Fibroblast of lung (primary cell): Measurements from ENCODE around the gene FBL. TPM values are rescaled to one million over a fixed set of nuclear protein-coding genes. Genes with fewer than 3 reads are reported as not detected.
"Not testable (repeated sequence)": the region's sequence is repeated elsewhere in the genome, so short reads cannot be mapped to it uniquely, and the experiment has no call there.

Experiments
- DNase-seq, 2 donors: peaks; one replicate each; pipeline versions ENCODE4 v3.0.0 to v3.0.0-alpha.2; 2010; ENCODE audit warnings: low read depth in 2 of 2
- H2AFZ ChIP-seq: 2 replicates; pipeline ENCODE4 v1.5.1; 2012; ENCODE audit warnings: low read length, control low read depth, inconsistent platforms
- H3K27ac ChIP-seq: 2 replicates; pipeline ENCODE4 v1.5.1; 2011; ENCODE audit warnings: low read length, control low read depth; ENCODE audit not compliant: insufficient read depth
- H3K27me3 ChIP-seq: 2 replicates; pipeline ENCODE4 v1.5.1; 2011; ENCODE audit warnings: mild to moderate bottlenecking, low read length; ENCODE audit not compliant: control insufficient read depth, insufficient read depth
- H3K36me3 ChIP-seq: 2 replicates; pipeline ENCODE4 v1.5.1; 2011; ENCODE audit warnings: low read length; ENCODE audit not compliant: control insufficient read depth, insufficient read depth
- H3K4me1 ChIP-seq: 2 replicates; pipeline ENCODE4 v1.5.1; 2011; ENCODE audit warnings: low read length; ENCODE audit not compliant: control insufficient read depth, insufficient read depth; ENCODE audit errors: extremely low read depth
- H3K4me2 ChIP-seq: 2 replicates; pipeline ENCODE4 v1.5.1; 2011; ENCODE audit warnings: low read length, control low read depth; ENCODE audit not compliant: insufficient read depth; ENCODE audit errors: extremely low read depth
- H3K4me3 ChIP-seq, 4 experiments: fragments of 200-600 bp in 1 of 4; sonication (generic) in 1 of 4; replicated peaks in 1 of 4; 2 replicates each; pipeline ENCODE4 v1.5.1; 2011 to 2016; ENCODE audit warnings: low read length in 4 of 4, low read depth in 3 of 4, mild to moderate bottlenecking in 3 of 4, control low read depth in 2 of 4, inconsistent platforms in 1 of 4, mixed read lengths in 1 of 4; ENCODE audit not compliant: insufficient read depth in 1 of 4; ENCODE audit errors: control extremely low read depth in 1 of 4
- H3K79me2 ChIP-seq: 2 replicates; pipeline ENCODE4 v1.5.1; 2012; ENCODE audit warnings: mild to moderate bottlenecking, low read length, inconsistent platforms; ENCODE audit not compliant: control insufficient read depth, insufficient read depth
- H3K9ac ChIP-seq: 2 replicates; pipeline ENCODE4 v1.5.1; 2011; ENCODE audit warnings: mild to moderate bottlenecking, low read length, control low read depth; ENCODE audit not compliant: insufficient read depth
- H3K9me3 ChIP-seq: 2 replicates; pipeline ENCODE4 v1.5.1; 2012; ENCODE audit warnings: low read depth, low read length; ENCODE audit not compliant: control insufficient read depth, insufficient read depth
- H4K20me1 ChIP-seq: 2 replicates; pipeline ENCODE4 v1.5.1; 2011; ENCODE audit warnings: low read length; ENCODE audit not compliant: control insufficient read depth, insufficient read depth; ENCODE audit errors: extremely low read depth
- EZH2 ChIP-seq: IDR thresholded peaks from 2 replicates; pipeline ENCODE4 v1.5.1; 2012; ENCODE audit warnings: low read length, control low read depth, mild to moderate bottlenecking; ENCODE audit errors: missing control alignments
- polyA plus RNA-seq, 2 donors: library from polyadenylated mRNA; depleted of rRNA in 1 of 2; stranded (reverse) in 1 of 2; unstranded in 1 of 2; fragments of >200 nt; gene quantifications; 2 replicates each; pipeline ENCODE4 v1.2.1, GENCODE V29; 2011 to 2012; ENCODE audit warnings: missing spikeins in 1 of 2
- total RNA-seq: library from RNA; depleted of rRNA; stranded (reverse); fragments of >200 nt; gene quantifications from 2 replicates; pipeline ENCODE4 v1.2.1, GENCODE V29; 2014
- TF ChIP-seq, protein P1 (sequence below), 2 donors: IDR thresholded peaks in 1 of 2; conservative IDR thresholded peaks in 1 of 2; 1 replicate in 1 of 2; 2 replicates in 1 of 2; pipeline ENCODE4 v1.5.1; 2011 to 2012; ENCODE audit warnings: low read length in 2 of 2, control low read depth in 1 of 2, inconsistent platforms in 1 of 2, low read depth in 1 of 2, mild to moderate bottlenecking in 1 of 2

The FBL gene
- total and polyA plus RNA-seq, 2 donors (not counting 1 experiment from before 2014, with no cell fraction given) = 127 to 177 TPM

DNA sequence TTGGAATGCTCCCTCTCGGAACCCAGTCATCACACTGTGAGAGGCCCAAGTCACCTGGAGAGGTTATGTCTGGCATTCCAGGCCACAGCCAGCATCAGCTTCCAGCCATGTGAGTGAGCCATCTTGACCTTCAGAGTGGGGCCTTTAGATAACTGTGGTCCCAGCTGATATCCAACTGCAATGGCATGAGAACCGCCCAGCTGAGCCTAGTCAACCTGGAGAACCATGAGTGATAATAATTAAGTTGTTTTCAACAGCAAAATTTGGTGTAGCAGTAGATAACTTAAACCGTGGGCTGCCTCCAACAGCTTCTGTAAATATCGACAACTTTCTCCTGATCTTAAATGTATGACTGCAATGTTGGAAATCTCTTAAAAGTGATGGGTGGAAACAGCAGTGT lies 36.8 kb downstream of the FBL start:
- H3K79me2 ChIP-seq = no peaks in the 10 kb centered on the region
- H2AFZ ChIP-seq = no peak overlapping the region
- no peak overlapping the region for H3K27ac ChIP-seq
- TF ChIP-seq EZH2 = no peak
- TF ChIP-seq, protein P1, sequence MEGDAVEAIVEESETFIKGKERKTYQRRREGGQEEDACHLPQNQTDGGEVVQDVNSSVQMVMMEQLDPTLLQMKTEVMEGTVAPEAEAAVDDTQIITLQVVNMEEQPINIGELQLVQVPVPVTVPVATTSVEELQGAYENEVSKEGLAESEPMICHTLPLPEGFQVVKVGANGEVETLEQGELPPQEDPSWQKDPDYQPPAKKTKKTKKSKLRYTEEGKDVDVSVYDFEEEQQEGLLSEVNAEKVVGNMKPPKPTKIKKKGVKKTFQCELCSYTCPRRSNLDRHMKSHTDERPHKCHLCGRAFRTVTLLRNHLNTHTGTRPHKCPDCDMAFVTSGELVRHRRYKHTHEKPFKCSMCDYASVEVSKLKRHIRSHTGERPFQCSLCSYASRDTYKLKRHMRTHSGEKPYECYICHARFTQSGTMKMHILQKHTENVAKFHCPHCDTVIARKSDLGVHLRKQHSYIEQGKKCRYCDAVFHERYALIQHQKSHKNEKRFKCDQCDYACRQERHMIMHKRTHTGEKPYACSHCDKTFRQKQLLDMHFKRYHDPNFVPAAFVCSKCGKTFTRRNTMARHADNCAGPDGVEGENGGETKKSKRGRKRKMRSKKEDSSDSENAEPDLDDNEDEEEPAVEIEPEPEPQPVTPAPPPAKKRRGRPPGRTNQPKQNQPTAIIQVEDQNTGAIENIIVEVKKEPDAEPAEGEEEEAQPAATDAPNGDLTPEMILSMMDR (conservative IDR thresholded peaks at IDR 0.05 in 1 of 2, IDR thresholded peaks at IDR 0.05 in 1 of 2; ENCODE audit: low read depth in 1 of 2, low read length in 2 of 2) = no peak
- no peak overlapping the region for H3K4me3 ChIP-seq
- no peaks in the 10 kb centered on the region for H3K4me1 ChIP-seq
- no peaks in the 10 kb centered on the region for H3K27me3 ChIP-seq
- no peak overlapping the region for H3K4me2 ChIP-seq
- no peak overlapping the region for H3K9ac ChIP-seq
- no peaks in the 10 kb centered on the region for H4K20me1 ChIP-seq
- no peaks in the 10 kb centered on the region for H3K9me3 ChIP-seq
- H3K36me3 ChIP-seq = no peaks in the 10 kb centered on the region
- DNase-seq = no peak

DNA sequence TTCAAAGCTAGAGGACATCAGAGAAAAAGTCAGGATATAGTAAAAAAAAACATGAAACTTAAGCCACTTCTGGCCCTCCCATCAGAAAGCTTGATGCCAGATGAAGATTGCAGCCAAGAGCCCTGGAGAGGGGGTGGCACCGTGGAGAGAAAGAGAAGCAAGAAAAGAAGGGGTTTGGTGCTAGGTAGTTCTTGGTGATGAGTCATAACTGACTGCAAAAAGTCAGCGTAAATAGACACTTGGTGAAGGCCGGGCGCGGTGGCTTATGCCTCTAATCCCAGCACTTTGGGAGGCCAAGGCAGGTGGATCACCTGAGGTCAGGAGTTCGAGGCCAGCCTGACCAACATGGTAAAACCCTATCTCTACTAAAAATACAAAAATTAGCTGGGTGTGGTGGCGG lies 37.5 kb downstream of the FBL start:
- not testable (repeated sequence) for H3K27me3 ChIP-seq, H3K4me1 ChIP-seq, H3K9me3 ChIP-seq, H3K9ac ChIP-seq, H3K79me2 ChIP-seq, H3K27ac ChIP-seq, H3K4me3 ChIP-seq, H2AFZ ChIP-seq, H4K20me1 ChIP-seq, H3K36me3 ChIP-seq, DNase-seq, H3K4me2 ChIP-seq

DNA sequence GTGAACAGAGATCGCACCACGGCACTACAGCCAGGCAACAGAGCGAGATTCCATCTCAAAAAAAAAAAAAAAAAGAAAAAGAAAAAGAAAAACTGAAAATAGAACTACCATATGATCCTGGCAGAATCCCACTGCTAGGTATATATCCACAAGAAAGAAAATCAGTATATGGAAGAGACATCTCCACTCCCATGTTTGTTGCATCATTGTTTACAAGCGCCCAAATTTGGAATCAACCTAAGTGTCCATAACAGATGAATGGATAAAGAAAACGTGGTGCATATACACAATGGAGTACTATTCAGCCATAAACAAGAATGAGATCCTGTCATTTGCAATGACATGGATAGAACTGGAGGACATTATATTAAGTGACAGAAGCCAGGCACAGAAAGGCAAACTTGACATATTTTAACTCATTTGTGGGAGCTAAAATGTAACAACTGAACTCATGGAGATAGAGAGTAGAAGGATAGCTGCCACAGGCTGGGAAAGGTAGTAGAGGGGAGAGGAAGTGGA lies 38.3 kb downstream of the FBL start:
- H3K4me3 ChIP-seq = no peak overlapping the region
- H3K9ac ChIP-seq = no peak overlapping the region
- H3K9me3 ChIP-seq = no peaks in the 10 kb centered on the region
- no peaks in the 10 kb centered on the region for H3K79me2 ChIP-seq
- H3K27ac ChIP-seq = no peak overlapping the region
- H2AFZ ChIP-seq = no peak overlapping the region
- no peaks in the 10 kb centered on the region for H3K4me1 ChIP-seq
- no peak overlapping the region for H3K4me2 ChIP-seq
- DNase-seq = no peak
- no peak for TF ChIP-seq EZH2
- TF ChIP-seq, protein P1 (conservative IDR thresholded peaks at IDR 0.05 in 1 of 2, IDR thresholded peaks at IDR 0.05 in 1 of 2; ENCODE audit: low read depth in 1 of 2, low read length in 2 of 2) = no peak
- H4K20me1 ChIP-seq = no peaks in the 10 kb centered on the region
- no peaks in the 10 kb centered on the region for H3K36me3 ChIP-seq
- H3K27me3 ChIP-seq = no peaks in the 10 kb centered on the region
